Trophoblast cell (in vitro differentiated cells and primary cell): ENCODE results near the gene NPHP4. TPM values are rescaled to one million over a fixed set of nuclear protein-coding genes. Genes with fewer than 3 reads are reported as not detected.

ENCODE experiments used
- DNase-seq, 2 donors: peaks; one replicate each; pipeline ENCODE4 v3.0.0-alpha.2; 2016
- H2AFZ ChIP-seq: 2 replicates; pipeline ENCODE4 v1.6.1; 2013; ENCODE audit warnings: low read length, moderate library complexity, mild to moderate bottlenecking; ENCODE audit not compliant: insufficient read depth, poor library complexity
- H2AK5ac ChIP-seq: 2 replicates; pipeline ENCODE4 v1.6.1; 2013; ENCODE audit warnings: mild to moderate bottlenecking, low read length
- H2BK120ac ChIP-seq: 2 replicates; pipeline ENCODE4 v1.6.1; 2013; ENCODE audit warnings: low read length, mild to moderate bottlenecking, moderate library complexity; ENCODE audit not compliant: insufficient read depth, poor library complexity
- H2BK12ac ChIP-seq: 2 replicates; pipeline ENCODE4 v1.6.1; 2013; ENCODE audit warnings: mild to moderate bottlenecking, low read length, moderate library complexity
- H2BK5ac ChIP-seq: 2 replicates; pipeline ENCODE4 v1.6.1; 2013; ENCODE audit warnings: low read length, low read depth, moderate library complexity, mild to moderate bottlenecking; ENCODE audit not compliant: poor library complexity
- H3K14ac ChIP-seq: 2 replicates; pipeline ENCODE4 v1.6.1; 2013; ENCODE audit warnings: mild to moderate bottlenecking, low read length
- H3K18ac ChIP-seq: 2 replicates; pipeline ENCODE4 v1.6.1; 2013; ENCODE audit warnings: mild to moderate bottlenecking, low read length
- H3K23ac ChIP-seq: 2 replicates; pipeline ENCODE4 v1.6.1; 2013; ENCODE audit warnings: low read length
- H3K27ac ChIP-seq: 2 replicates; pipeline ENCODE4 v1.5.1; 2013; ENCODE audit warnings: low read depth, mild to moderate bottlenecking, inconsistent platforms, low read length, moderate library complexity
- H3K27me3 ChIP-seq: 2 replicates; pipeline ENCODE4 v1.6.1; 2013; ENCODE audit warnings: inconsistent platforms, mild to moderate bottlenecking, low read length, moderate library complexity; ENCODE audit not compliant: insufficient read depth
- H3K36me3 ChIP-seq, 2 experiments: 1 replicate in 1 of 2; 2 replicates in 1 of 2; pipeline ENCODE4 v1.6.1; 2013; ENCODE audit warnings: low read length in 2 of 2, mild to moderate bottlenecking in 2 of 2, moderate library complexity in 1 of 2; ENCODE audit not compliant: insufficient read depth in 2 of 2, control insufficient read depth in 1 of 2
- H3K4ac ChIP-seq: 2 replicates; pipeline ENCODE4 v1.6.1; 2013; ENCODE audit warnings: low read depth, mild to moderate bottlenecking, low read length, moderate library complexity
- H3K4me1 ChIP-seq, 2 experiments: 1 replicate in 1 of 2; 2 replicates in 1 of 2; pipeline ENCODE4 v1.6.1; 2013; ENCODE audit warnings: low read length in 2 of 2, mild to moderate bottlenecking in 2 of 2, moderate library complexity in 1 of 2; ENCODE audit not compliant: insufficient read depth in 2 of 2, control insufficient read depth in 1 of 2
- H3K4me2 ChIP-seq: 2 replicates; pipeline ENCODE4 v1.6.1; 2013; ENCODE audit warnings: inconsistent platforms, mild to moderate bottlenecking, low read length, moderate library complexity
- H3K4me3 ChIP-seq: 2 replicates; pipeline ENCODE4 v1.5.1; 2013; ENCODE audit warnings: mild to moderate bottlenecking, low read depth, low read length, inconsistent platforms
- H3K79me1 ChIP-seq: one replicate; pipeline ENCODE4 v1.6.1; 2013; ENCODE audit warnings: low read length
- H3K79me2 ChIP-seq: 2 replicates; pipeline ENCODE4 v1.6.1; 2013; ENCODE audit warnings: low read length, mild to moderate bottlenecking; ENCODE audit not compliant: control insufficient read depth, insufficient read depth, poor library complexity
- H3K9ac ChIP-seq: 2 replicates; pipeline ENCODE4 v1.6.1; 2013; ENCODE audit warnings: mild to moderate bottlenecking, low read length
- H3K9me3 ChIP-seq: 2 replicates; pipeline ENCODE4 v1.6.1; 2013; ENCODE audit warnings: low read depth, mild to moderate bottlenecking, control low read depth, inconsistent platforms, low read length; ENCODE audit not compliant: insufficient read depth
- H4K12ac ChIP-seq: 2 replicates; pipeline ENCODE4 v1.6.1; 2013; ENCODE audit warnings: low read depth, mild to moderate bottlenecking, low read length, moderate library complexity
- H4K8ac ChIP-seq: 2 replicates; pipeline ENCODE4 v1.6.1; 2013; ENCODE audit warnings: low read depth, mild to moderate bottlenecking, low read length, moderate library complexity
- H4K91ac ChIP-seq: one replicate; pipeline ENCODE4 v1.6.1; 2013; ENCODE audit warnings: low read depth, mild to moderate bottlenecking, low read length, moderate library complexity
- WGBS: extraction: QIAGEN DNeasy Blood & Tissue Kit; methylation state at CpG from one replicate; pipeline ENCODE4 v1.1.7; 2013; ENCODE audit warnings: missing lambda C conversion rate; ENCODE audit not compliant: insufficient read length, insufficient coverage; ENCODE audit errors: extremely low coverage; 5-methylcytosine and 5-hydroxymethylcytosine counted together
- polyA plus RNA-seq: library from polyadenylated mRNA; stranded (reverse); fragments of 200-250 nt; gene quantifications from 2 replicates; pipeline ENCODE4 v1.2.3, GENCODE V29; 2013

Gene NPHP4
- 2.2 and 2.4 TPM in 2 replicates for polyA plus RNA-seq

DNA sequence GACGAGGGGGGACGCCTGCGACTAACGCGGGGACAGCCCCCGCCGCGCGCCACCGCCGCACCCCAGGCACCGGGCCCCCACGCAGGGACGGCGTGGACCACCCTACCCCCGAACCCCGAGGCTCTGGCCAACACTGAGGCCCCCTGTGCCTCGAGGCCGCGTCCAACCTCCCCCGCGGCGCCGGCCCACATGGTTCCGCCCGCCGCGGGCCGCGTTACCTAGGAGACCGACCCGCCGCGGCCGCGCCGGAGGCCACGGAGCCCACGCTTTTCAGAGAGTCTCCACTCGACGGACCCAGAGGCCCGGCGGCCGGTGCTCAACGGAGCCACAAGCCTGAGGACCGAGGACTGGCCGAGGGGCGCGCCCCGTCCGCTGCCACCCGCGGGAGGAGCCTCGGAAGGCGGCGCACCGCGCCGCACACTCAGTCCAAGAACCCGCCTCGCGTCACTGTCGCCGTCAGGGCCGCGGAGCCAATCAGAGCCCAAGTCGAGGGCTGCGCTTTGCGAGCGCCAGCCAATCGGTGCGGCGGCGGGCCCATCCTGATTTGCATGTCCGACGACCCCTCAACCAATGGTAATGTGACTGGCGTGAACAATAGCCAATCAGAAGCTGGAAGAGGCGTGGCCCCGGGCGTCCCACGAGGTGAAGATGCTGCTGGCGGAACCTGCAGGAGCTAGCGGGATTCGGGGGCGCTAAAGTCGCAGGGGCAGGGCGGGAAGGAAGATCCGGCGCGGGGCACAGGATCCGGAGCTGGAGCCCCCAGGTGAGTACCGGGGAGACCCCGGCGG, at the start of gene NPHP4:
Gene NPHP4 (minus strand): TSS at position 400 of the 788 bp plus-strand sequence. CDS start 6,136 bp downstream, outside the sequence.
- Histone ChIP-seq H3K9ac (peak within 1 kb of the TSS; percentile 67), H3K23ac (no peak within 1 kb of the TSS), H3K27me3 (peaks cover 25% of the 10 kb centered on the region), H2AFZ (peak within 1 kb of the TSS; percentile 85), H3K36me3 (no peaks in the 10 kb centered on the region), H4K91ac (peak within 1 kb of the TSS; percentile 72), H3K4me1 (peaks cover 7 to 12% of the 10 kb centered on the region in 2 experiments), H3K18ac (peak within 1 kb of the TSS; percentile 93), H3K79me2 (peaks cover 5% of the 10 kb centered on the region), H3K4me3 (peak within 1 kb of the TSS; percentile 88), H3K14ac (peak within 1 kb of the TSS; percentile 85), H2BK12ac (peak within 1 kb of the TSS; percentile 81), H3K9me3 (no peaks in the 10 kb centered on the region), H2BK5ac (peak within 1 kb of the TSS; percentile 37), H4K8ac (peak within 1 kb of the TSS; percentile 82), H3K27ac (no peak within 1 kb of the TSS), H4K12ac (peak within 1 kb of the TSS; percentile 12), H3K4me2 (peak within 1 kb of the TSS; percentile 96), H3K4ac (no peak within 1 kb of the TSS), H2AK5ac (no peak within 1 kb of the TSS), H3K79me1 (peaks cover 4% of the 10 kb centered on the region), H2BK120ac (peak within 1 kb of the TSS; percentile 70)
- DNase-seq = peak; percentile 99
- no CpG with 5 or more reads among the region's 94 CpGs for WGBS

DNA sequence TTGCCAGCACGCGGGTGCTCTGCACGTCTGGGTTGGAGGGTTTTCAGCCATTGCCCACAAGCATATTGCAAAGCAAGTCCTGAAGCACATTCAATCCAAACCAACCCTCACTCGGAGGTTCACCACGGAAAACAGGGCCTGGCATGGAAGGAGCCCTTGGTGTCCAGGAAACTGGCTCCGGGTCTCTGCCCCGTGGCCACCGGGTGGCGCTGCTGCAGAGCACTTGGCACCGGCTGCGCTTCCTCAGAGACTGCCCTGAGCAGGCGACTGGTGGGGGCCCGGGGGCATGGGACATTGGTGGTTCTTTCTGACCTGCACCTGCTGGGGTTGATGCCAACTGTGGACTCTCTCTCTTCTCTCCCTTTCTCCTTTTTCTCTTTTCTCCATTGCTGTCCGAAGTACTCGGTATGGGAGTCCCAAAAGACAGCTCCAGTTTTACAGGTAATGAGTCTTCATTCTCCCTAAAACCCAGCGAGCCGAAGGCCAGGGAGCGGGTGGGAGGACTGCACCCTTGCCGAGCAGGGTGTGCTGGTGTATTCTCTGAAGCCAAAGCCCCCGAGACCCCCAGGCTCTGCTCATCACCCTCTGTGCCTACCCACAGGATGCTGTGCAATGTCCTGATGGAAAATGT, 49.3 kb upstream of the NPHP4 start:
- DNase-seq = peak in 1 of 2 donors; percentile 42
- no peak overlapping the region for H3K4ac ChIP-seq
- no peaks in the 10 kb centered on the region for H3K4me1 ChIP-seq
- no peak overlapping the region for H2BK5ac ChIP-seq
- H4K91ac ChIP-seq = no peak overlapping the region
- no peak overlapping the region for H2BK120ac ChIP-seq
- no peak overlapping the region for H3K4me3 ChIP-seq
- H3K27ac ChIP-seq = no peak overlapping the region
- H2AFZ ChIP-seq = no peak overlapping the region
- H4K8ac ChIP-seq = no peak overlapping the region
- no peak overlapping the region for H3K23ac ChIP-seq
- WGBS = no CpG with 5 or more reads among the region's 20 CpGs
- H3K18ac ChIP-seq = no peak overlapping the region
- no peak overlapping the region for H3K4me2 ChIP-seq
- no peak overlapping the region for H2BK12ac ChIP-seq
- H3K27me3 ChIP-seq = no peaks in the 10 kb centered on the region
- no peaks in the 10 kb centered on the region for H3K79me1 ChIP-seq
- H3K14ac ChIP-seq = no peak overlapping the region
- no peaks in the 10 kb centered on the region for H3K9me3 ChIP-seq
- no peak overlapping the region for H2AK5ac ChIP-seq
- no peak overlapping the region for H3K9ac ChIP-seq
- no peaks in the 10 kb centered on the region for H3K79me2 ChIP-seq
- no peak overlapping the region for H4K12ac ChIP-seq
- H3K36me3 ChIP-seq = no peaks in the 10 kb centered on the region

- Histone ChIP-seq H3K27me3 (no peaks in the 10 kb centered on the region), H2BK120ac (no peak overlapping the region), H4K8ac (no peak overlapping the region), H3K23ac (no peak overlapping the region), H3K18ac (no peak overlapping the region), H3K4ac (no peak overlapping the region), H3K27ac (no peak overlapping the region), H2AFZ (no peak overlapping the region), H3K79me1 (no peaks in the 10 kb centered on the region), H2AK5ac (no peak overlapping the region), H3K9me3 (no peaks in the 10 kb centered on the region), H3K9ac (no peak overlapping the region), H2BK5ac (no peak overlapping the region), H4K91ac (no peak overlapping the region), H4K12ac (no peak overlapping the region), H3K4me2 (no peak overlapping the region), H3K4me1 (no peaks in the 10 kb centered on the region), H3K36me3 (no peaks in the 10 kb centered on the region), H3K4me3 (no peak overlapping the region), H2BK12ac (no peak overlapping the region), H3K79me2 (no peaks in the 10 kb centered on the region), H3K14ac (no peak overlapping the region)
- no peak for DNase-seq
- WGBS = no CpG with 5 or more reads among the region's 22 CpGs
These were observed 48.7 kb upstream of the NPHP4 start for GRCh38 chr1:6040861-6041415.

DNA sequence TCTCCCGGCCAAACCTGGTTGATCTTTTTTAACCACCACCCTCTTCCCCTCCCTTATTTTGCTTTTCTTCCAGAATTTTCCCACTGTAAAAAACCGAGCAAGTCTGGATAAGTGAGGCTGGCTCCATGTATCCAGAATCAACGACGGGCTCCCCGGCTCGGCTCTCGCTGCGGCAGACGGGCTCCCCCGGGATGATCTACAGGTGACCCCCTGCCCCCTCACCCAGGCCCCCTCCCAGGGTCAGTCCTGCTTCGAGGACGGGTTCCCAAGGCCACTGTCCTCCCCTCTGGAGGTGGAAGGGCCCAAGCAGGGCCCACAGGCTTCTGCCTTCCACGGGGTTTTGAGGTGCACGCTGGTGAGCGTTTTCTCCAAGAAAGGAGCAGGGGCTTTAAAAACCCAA, 48.2 kb upstream of the NPHP4 start:
- H2BK120ac ChIP-seq = no peak overlapping the region
- H3K18ac ChIP-seq = no peak overlapping the region
- no peak overlapping the region for H3K4me2 ChIP-seq
- no peak overlapping the region for H3K9ac ChIP-seq
- H3K27me3 ChIP-seq = no peaks in the 10 kb centered on the region
- DNase-seq = no peak
- H3K4me3 ChIP-seq = no peak overlapping the region
- H3K79me2 ChIP-seq = no peaks in the 10 kb centered on the region
- no peak overlapping the region for H4K91ac ChIP-seq
- H3K4me1 ChIP-seq = no peaks in the 10 kb centered on the region
- H4K8ac ChIP-seq = no peak overlapping the region
- no peak overlapping the region for H2BK5ac ChIP-seq
- no peaks in the 10 kb centered on the region for H3K9me3 ChIP-seq
- no CpG with 5 or more reads among the region's 15 CpGs for WGBS
- H3K27ac ChIP-seq = no peak overlapping the region
- no peak overlapping the region for H2BK12ac ChIP-seq
- H3K23ac ChIP-seq = no peak overlapping the region
- H2AK5ac ChIP-seq = no peak overlapping the region
- H3K36me3 ChIP-seq = no peaks in the 10 kb centered on the region
- no peak overlapping the region for H3K4ac ChIP-seq
- no peak overlapping the region for H2AFZ ChIP-seq
- H3K79me1 ChIP-seq = no peaks in the 10 kb centered on the region
- no peak overlapping the region for H3K14ac ChIP-seq
- no peak overlapping the region for H4K12ac ChIP-seq
